Pancreas (tissue), 10 donors: ENCODE data around the gene ITGA7. TPM values are rescaled to one million over a fixed set of nuclear protein-coding genes. Genes with fewer than 3 reads are reported as not detected.

Source experiments
- ATAC-seq, 4 donors: fragments of 200-7000 bp; cut with Tn5 transposase; one replicate each; pipeline versions ENCODE4 v1.8.0 to v1.9.1; 2020; ENCODE audit warnings: mild to moderate bottlenecking in 4 of 4, moderate library complexity in 4 of 4
- DNase-seq, 6 donors: peaks; one replicate each; pipeline ENCODE4 v3.0.0-alpha.2; 2020
- FAIRE-seq: peaks from 2 replicates; lab custom pipeline; 2012; peaks lifted over from hg19 to GRCh38; lab: Jason Lieb, UNC
- H3K27ac ChIP-seq, 4 donors: fragments of 200-600 bp; sonication (generic); 1 replicate in 3 of 4; 2 replicates in 1 of 4; pipeline versions ENCODE4 v1.5.0 to v1.8.0; 2020
- H3K27me3 ChIP-seq, 4 donors: fragments of 200-600 bp; one replicate each; pipeline ENCODE4 v1.8.0; 2021
- H3K36me3 ChIP-seq, 3 donors: fragments of 200-600 bp; sonication (generic) in 1 of 3; one replicate each; pipeline versions ENCODE4 v1.5.0 to v1.8.0; 2020 to 2021
- H3K4me1 ChIP-seq, 3 donors: fragments of 200-600 bp; one replicate each; pipeline ENCODE4 v1.8.0; 2021
- H3K4me3 ChIP-seq, 4 donors: fragments of 200-600 bp; sonication (generic) in 2 of 4; one replicate each; pipeline versions ENCODE4 v1.5.0 to v1.8.0; 2020 to 2021
- H3K9me3 ChIP-seq, 4 donors: fragments of 200-600 bp; one replicate each; pipeline ENCODE4 v1.8.0; 2021
- WGBS, 2 donors: extraction: QIAGEN DNeasy Blood & Tissue Kit; methylation state at CpG; one replicate each; pipeline ENCODE4 v1.1.7; 2013; 5-methylcytosine and 5-hydroxymethylcytosine counted together
- intact Hi-C, 3 donors: fragments of 100-400 bp; cut with DNase I; formaldehyde crosslinking; loops; one replicate each; pipeline versions ENCODE4 v1.11.1 to v1.14.2; 2022
- polyA plus RNA-seq, 2 donors: library from polyadenylated mRNA; stranded (reverse); fragments of 200-250 nt; gene quantifications; one replicate each; pipeline ENCODE4 v1.2.3, GENCODE V29; 2013
- total RNA-seq, 6 donors: library from RNA; stranded (reverse); fragmentation: NEBNext Ultra II Directional in 4 of 6; extraction: Animal tissue kit (Norgen Biotek cat#: 25700) in 4 of 6; gene quantifications; one replicate each; pipeline versions ENCODE4 v1.2.1 to v1.2.4, GENCODE V29; 2021 to 2023
- TF ChIP-seq, protein P1 (sequence below), 4 donors: fragments of 200-600 bp; sonication (generic) in 3 of 4; IDR thresholded peaks; one replicate each; pipeline versions ENCODE4 v1.5.0 to v1.8.0; 2021; ENCODE audit warnings: antibody characterized with exemption in 4 of 4
- donor health status: healthy with polysubstance abuse.
- donor health status: DM: no; HTN: no; CAD: no; lungs with moderate emphysema.
- donor health status: DM: no; HTN: no; CAD: no.
- donor health status: control.
- donor health status: control.
- donor health status: Bipolar disorder and iron deficiency.
- donor health status: DM: yes; HTN: yes; CAD: no.
- donor health status: DM: no; HTN: no; CAD: no.
- donor health status: DM: no; HTN: no; CAD: no.
- donor health status: DM: yes; HTN: yes; CAD: no.

ITGA7 gene
- total and polyA plus RNA-seq, 8 donors, result 3.4 to 34.5 (median 9.1) TPM

DNA sequence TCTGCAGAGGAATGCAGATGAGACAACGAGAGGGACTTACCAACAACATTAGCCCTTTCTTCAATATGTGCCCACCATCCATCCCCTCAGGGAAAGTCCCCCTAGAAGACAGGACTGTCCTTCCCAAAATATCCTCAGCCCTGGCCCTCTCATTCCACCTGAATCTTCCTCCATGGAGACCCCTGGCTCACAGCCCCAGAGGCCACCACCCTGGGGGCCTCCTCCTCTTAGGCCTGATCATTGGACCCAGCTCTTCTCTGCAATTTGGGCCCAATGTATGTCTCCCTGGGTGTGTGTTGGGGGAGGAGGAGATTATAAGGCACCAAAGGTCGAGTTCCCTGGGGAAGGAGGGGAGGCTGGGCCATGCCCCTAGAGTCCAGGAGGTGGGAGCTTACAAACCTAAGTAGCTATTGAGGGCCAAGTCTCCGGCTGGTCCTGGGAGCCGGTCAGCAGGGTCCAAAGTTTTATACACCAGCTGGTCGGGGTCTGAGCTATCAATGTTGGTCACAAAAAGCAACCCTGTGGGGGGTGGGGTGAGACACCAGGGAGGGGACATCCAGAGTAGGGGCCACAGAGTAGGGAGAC, 8.1 kb downstream of the ITGA7 start:
- ATAC-seq, result no peak
- FAIRE-seq, result no peak
- TF ChIP-seq, protein P1, sequence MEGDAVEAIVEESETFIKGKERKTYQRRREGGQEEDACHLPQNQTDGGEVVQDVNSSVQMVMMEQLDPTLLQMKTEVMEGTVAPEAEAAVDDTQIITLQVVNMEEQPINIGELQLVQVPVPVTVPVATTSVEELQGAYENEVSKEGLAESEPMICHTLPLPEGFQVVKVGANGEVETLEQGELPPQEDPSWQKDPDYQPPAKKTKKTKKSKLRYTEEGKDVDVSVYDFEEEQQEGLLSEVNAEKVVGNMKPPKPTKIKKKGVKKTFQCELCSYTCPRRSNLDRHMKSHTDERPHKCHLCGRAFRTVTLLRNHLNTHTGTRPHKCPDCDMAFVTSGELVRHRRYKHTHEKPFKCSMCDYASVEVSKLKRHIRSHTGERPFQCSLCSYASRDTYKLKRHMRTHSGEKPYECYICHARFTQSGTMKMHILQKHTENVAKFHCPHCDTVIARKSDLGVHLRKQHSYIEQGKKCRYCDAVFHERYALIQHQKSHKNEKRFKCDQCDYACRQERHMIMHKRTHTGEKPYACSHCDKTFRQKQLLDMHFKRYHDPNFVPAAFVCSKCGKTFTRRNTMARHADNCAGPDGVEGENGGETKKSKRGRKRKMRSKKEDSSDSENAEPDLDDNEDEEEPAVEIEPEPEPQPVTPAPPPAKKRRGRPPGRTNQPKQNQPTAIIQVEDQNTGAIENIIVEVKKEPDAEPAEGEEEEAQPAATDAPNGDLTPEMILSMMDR (IDR thresholded peaks at IDR 0.05), result no peak
- H3K36me3 ChIP-seq, result no peaks in the 10 kb centered on the region
- intact Hi-C loops, result no loop called here
- no peak overlapping the region for H3K27ac ChIP-seq
- H3K4me3 ChIP-seq, result no peak overlapping the region
- DNase-seq, result peak in 1 of 6 donors; percentile 23
- no peaks in the 10 kb centered on the region for H3K9me3 ChIP-seq
- H3K27me3 ChIP-seq, result no peaks in the 10 kb centered on the region
- H3K4me1 ChIP-seq, result no peaks in the 10 kb centered on the region
- WGBS, 2 donors, result 58 to 62% methylated on average over 5 of the region's 5 CpGs

DNA sequence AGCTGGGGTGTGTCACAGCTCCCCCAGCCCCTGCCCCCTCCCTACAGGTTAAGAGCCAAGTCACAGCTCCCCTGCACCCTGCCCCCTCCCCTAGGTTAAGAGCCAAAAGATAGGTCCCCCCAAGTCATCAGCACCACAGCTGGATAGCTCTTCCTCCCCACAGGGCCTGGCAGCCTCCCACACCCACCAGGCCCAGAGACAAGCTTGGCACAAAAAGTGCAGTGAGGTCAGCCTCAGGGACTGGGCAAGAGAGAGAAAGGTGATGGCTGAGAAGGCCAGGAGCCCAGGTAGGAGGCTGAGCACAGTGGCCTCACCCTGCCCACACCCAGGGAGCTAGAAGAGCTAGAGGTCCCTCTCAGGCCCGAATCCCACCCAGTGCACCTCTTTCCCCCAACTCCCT, 8.7 kb downstream of the ITGA7 start:
- Histone ChIP-seq H3K36me3 (no peaks in the 10 kb centered on the region), H3K27me3 (no peaks in the 10 kb centered on the region), H3K9me3 (no peaks in the 10 kb centered on the region), H3K4me3 (no peak overlapping the region), H3K4me1 (no peaks in the 10 kb centered on the region), H3K27ac (no peak overlapping the region)
- intact Hi-C loops, result no loop called here
- ATAC-seq (no peak), DNase-seq (peak in 1 of 6 donors; percentile 7), FAIRE-seq (no peak)
- WGBS, 2 donors, result 83 to 89% methylated on average over 1 of the region's 1 CpG
- TF ChIP-seq, protein P1 (IDR thresholded peaks at IDR 0.05), result no peak

DNA sequence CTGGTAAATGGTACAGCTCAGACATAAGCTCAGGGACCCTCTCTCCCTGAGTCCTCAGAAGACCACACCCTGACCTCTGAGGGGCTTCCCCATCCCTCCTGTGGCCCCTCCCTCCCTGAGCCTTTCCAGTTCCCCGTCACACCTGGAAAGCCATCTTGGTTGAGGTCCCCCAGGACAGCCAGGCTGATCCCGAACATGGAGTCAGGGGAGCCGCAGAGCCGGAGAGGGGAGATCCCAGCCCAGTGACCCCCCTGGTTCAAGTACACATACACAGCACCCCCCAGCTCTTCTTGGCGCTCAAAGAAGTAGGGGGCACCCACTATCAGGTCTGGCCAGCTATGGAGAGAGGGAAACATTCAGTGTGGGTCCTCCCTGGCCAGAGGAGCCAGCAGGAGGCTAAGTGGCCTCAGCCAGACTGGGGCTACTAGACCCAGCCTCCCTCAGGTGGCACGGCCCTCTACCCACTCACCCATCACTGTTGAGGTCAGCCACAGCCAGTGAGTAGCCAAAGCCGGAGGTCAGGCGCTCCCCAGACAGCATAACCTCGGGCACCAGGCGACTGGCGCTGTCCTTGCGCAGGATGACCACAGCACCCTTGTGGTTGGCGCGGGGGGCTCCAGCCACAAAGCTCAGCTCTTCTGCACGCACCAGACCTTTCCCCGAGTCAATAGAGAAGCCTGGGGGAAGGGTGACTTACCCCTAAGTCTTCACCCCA, 9.3 kb downstream of the ITGA7 start:
- no peaks in the 10 kb centered on the region for H3K4me1 ChIP-seq
- TF ChIP-seq, protein P1 (IDR thresholded peaks at IDR 0.05), result no peak
- FAIRE-seq (no peak), ATAC-seq (no peak), DNase-seq (peak in 1 of 6 donors; percentile 35)
- no peak overlapping the region for H3K4me3 ChIP-seq
- no peaks in the 10 kb centered on the region for H3K36me3 ChIP-seq
- no peaks in the 10 kb centered on the region for H3K9me3 ChIP-seq
- H3K27me3 ChIP-seq, result no peaks in the 10 kb centered on the region
- intact Hi-C loops, result no loop called here
- WGBS, 2 donors, result 82 to 85% methylated on average over 16 of the region's 16 CpGs
- H3K27ac ChIP-seq, result no peak overlapping the region

DNA sequence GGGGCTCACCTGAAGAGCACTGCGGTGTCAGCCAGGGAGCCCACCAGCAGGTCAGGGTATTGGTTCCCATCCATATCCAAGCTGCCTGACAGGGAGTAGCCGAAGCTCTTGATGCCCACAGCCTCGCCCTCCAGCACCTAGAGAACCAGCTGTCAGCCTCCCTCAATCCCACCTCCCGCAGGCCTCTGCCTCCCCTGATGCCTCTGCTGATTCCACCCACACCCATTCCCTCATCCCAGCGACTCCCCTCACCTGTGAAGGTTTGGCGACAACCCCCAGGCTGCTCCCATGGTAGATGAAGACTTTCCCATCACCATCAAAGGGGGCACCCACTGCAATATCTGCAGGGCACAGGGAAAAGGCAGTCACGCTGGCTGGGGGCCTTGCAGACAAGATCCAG, 10.0 kb downstream of the ITGA7 start:
- H3K9me3 ChIP-seq, result no peaks in the 10 kb centered on the region
- intact Hi-C loops, result no loop called here
- H3K4me1 ChIP-seq, result no peaks in the 10 kb centered on the region
- no peak overlapping the region for H3K4me3 ChIP-seq
- TF ChIP-seq, protein P1 (IDR thresholded peaks at IDR 0.05), result no peak
- DNase-seq (peak in 1 of 6 donors; percentile 24), FAIRE-seq (no peak), ATAC-seq (no peak)
- WGBS, 2 donors, result 73 to 81% methylated on average over 6 to 7 of the region's 7 CpGs
- no peaks in the 10 kb centered on the region for H3K27me3 ChIP-seq
- H3K27ac ChIP-seq, result no peak overlapping the region
- H3K36me3 ChIP-seq, result no peaks in the 10 kb centered on the region
